Transverse colon (tissue), 4 donors: ENCODE data around the gene HEXD. TPM values are rescaled to one million over a fixed set of nuclear protein-coding genes. Genes with fewer than 3 reads are reported as not detected.

ENCODE experiments used
- DNase-seq: peaks from one replicate; pipeline ENCODE4 v3.0.0-alpha.2; 2019
- H3K27ac ChIP-seq, 4 donors: fragments of 200-600 bp; sonication (generic); 2 replicates each; pipeline ENCODE4 v1.5.1; 2016 to 2018; ENCODE audit warnings: inconsistent platforms in 4 of 4
- H3K27me3 ChIP-seq: fragments of 200-600 bp; sonication (generic); 2 replicates; pipeline ENCODE4 v1.5.1; 2017; ENCODE audit warnings: inconsistent platforms
- H3K36me3 ChIP-seq, 4 donors: fragments of 200-600 bp; sonication (generic); 2 replicates each; pipeline ENCODE4 v1.5.1; 2017 to 2019; ENCODE audit warnings: inconsistent platforms in 4 of 4
- H3K4me1 ChIP-seq, 4 donors: fragments of 200-600 bp; sonication (generic); 2 replicates each; pipeline ENCODE4 v1.5.1; 2017 to 2020; ENCODE audit warnings: inconsistent platforms in 4 of 4
- H3K4me3 ChIP-seq, 4 donors: fragments of 200-600 bp; sonication (generic); 1 replicate in 1 of 4; 2 replicates in 3 of 4; pipeline versions ENCODE4 v1.5.1 to v1.6.1; 2017 to 2019; ENCODE audit warnings: inconsistent platforms in 4 of 4
- H3K9me3 ChIP-seq, 2 donors: fragments of 200-600 bp; sonication (generic); 2 replicates each; pipeline ENCODE4 v1.5.1; 2017 to 2019; ENCODE audit warnings: inconsistent platforms in 2 of 2
- EP300 ChIP-seq: sonication (generic); formaldehyde crosslinking; IDR thresholded peaks from one replicate; pipeline ENCODE4 v1.6.1; 2017; ENCODE audit warnings: antibody characterized with exemption, low read depth
- POLR2A ChIP-seq: fragments of 450-650 bp; IDR thresholded peaks from one replicate; pipeline ENCODE4 v1.6.1; 2016; ENCODE audit warnings: antibody characterized with exemption, mild to moderate bottlenecking, moderate library complexity
- POLR2AphosphoS5 ChIP-seq, 3 donors: sonication (generic); formaldehyde crosslinking; IDR thresholded peaks; one replicate each; pipeline ENCODE4 v1.6.1; 2016; ENCODE audit warnings: antibody characterized with exemption in 3 of 3
- WGBS, 2 donors: methylation state at CpG; one replicate each; pipeline ENCODE4 v1.1.5; 2018; ENCODE audit warnings: low coverage in 1 of 2; 5-methylcytosine and 5-hydroxymethylcytosine counted together
- in situ Hi-C, 4 donors: fragments of 200-750 bp; cut with MboI; loops; one replicate each; pipeline versions ENCODE4 v1.15.0 to v1.15.1; 2017; ENCODE audit warnings: low sequenced_read_pairs in 3 of 4, low pct_ligation_motif_present in 1 of 4, low pct_unique_long_range_greater_than_20kb in 1 of 4
- intact Hi-C: fragments of 100-400 bp; cut with DNase I; formaldehyde crosslinking; loops from one replicate; pipeline ENCODE4 v1.15.1; 2023; ENCODE audit warnings: low total_unique reads
- total RNA-seq, 4 donors: library from RNA; depleted of rRNA; stranded (reverse); fragments of >200 nt; gene quantifications; one replicate each; pipeline ENCODE4 v1.1.0, GENCODE V29; 2016
- TF ChIP-seq, protein P1 (sequence below), 5 experiments: fragments of 200-600 bp in 3 of 5; fragments of 450-650 bp in 2 of 5; sonication (generic) in 3 of 5; IDR thresholded peaks; 1 replicate in 2 of 5; 2 replicates in 3 of 5; pipeline ENCODE4 v1.5.1; 2016 to 2017; ENCODE audit warnings: antibody characterized with exemption in 5 of 5, inconsistent platforms in 3 of 5, mild to moderate bottlenecking in 2 of 5, moderate library complexity in 1 of 5

HEXD gene
- total RNA-seq, 4 donors from 2014 or later, result 45.5 to 258 (median 102) TPM

GRCh38 chr17:82477934-82478333, 59.8 kb downstream of the HEXD start:
- intact Hi-C loops (loop anchor here (1.0 kb wide), 1 partner anchor 22 kb away; no protein-coding TSS in a partner anchor), in situ Hi-C loops (no loop called here)
- H3K27ac ChIP-seq, result no peak overlapping the region
- H3K27me3 ChIP-seq, result no peaks in the 10 kb centered on the region
- DNase-seq, result no peak
- no peaks in the 10 kb centered on the region for H3K9me3 ChIP-seq
- no peak overlapping the region for H3K4me3 ChIP-seq
- no peak for TF ChIP-seq POLR2A
- TF ChIP-seq POLR2AphosphoS5 (IDR thresholded peaks at IDR 0.05), result no peak
- TF ChIP-seq EP300, result no peak
- TF ChIP-seq, protein P1, sequence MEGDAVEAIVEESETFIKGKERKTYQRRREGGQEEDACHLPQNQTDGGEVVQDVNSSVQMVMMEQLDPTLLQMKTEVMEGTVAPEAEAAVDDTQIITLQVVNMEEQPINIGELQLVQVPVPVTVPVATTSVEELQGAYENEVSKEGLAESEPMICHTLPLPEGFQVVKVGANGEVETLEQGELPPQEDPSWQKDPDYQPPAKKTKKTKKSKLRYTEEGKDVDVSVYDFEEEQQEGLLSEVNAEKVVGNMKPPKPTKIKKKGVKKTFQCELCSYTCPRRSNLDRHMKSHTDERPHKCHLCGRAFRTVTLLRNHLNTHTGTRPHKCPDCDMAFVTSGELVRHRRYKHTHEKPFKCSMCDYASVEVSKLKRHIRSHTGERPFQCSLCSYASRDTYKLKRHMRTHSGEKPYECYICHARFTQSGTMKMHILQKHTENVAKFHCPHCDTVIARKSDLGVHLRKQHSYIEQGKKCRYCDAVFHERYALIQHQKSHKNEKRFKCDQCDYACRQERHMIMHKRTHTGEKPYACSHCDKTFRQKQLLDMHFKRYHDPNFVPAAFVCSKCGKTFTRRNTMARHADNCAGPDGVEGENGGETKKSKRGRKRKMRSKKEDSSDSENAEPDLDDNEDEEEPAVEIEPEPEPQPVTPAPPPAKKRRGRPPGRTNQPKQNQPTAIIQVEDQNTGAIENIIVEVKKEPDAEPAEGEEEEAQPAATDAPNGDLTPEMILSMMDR (IDR thresholded peaks at IDR 0.05), result no peak
- peaks cover 0 to 57% (median 25%) of the 10 kb centered on the region in 4 donors for H3K36me3 ChIP-seq
- WGBS, 2 donors, result 88 to 100% methylated on average over 1 to 8 of the region's 8 CpGs
- H3K4me1 ChIP-seq, result no peaks in the 10 kb centered on the region

DNA sequence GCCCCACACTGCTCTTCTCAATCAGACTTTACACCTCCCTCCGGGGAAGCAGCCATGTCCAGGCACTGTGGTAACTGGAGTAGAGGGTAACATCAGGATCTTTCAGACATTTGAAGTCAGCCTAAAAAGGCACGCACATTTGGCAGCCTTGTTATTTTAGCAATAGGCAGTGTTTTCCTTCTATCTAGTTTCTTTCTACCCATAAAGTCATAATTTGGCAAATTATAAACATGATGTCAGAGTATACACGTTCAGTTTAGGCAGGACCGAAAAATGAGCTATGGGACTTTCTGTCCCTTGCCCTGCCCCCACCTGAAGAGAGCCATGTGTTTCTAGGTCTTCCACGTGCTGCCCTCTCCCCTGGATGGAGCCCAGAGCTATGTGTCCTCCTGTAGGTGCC, 61.5 kb downstream of the HEXD start:
- H3K36me3 ChIP-seq, result peaks cover 0 to 45% (median 20%) of the 10 kb centered on the region in 4 donors
- in situ Hi-C loops (loop anchor here in 1 of 4 donors (10.0 kb wide), 1 partner anchor 75 kb away; no protein-coding TSS in a partner anchor), intact Hi-C loops (no loop called here)
- no peak overlapping the region for H3K27ac ChIP-seq
- TF ChIP-seq POLR2AphosphoS5 (IDR thresholded peaks at IDR 0.05) (no peak), EP300 (no peak), POLR2A (no peak)
- TF ChIP-seq, protein P1 (IDR thresholded peaks at IDR 0.05), result no peak
- no peak overlapping the region for H3K4me3 ChIP-seq
- peaks cover 0 to 7% (median 0%) of the 10 kb centered on the region in 4 donors for H3K4me1 ChIP-seq
- no peak for DNase-seq
- no peaks in the 10 kb centered on the region for H3K27me3 ChIP-seq
- WGBS, 2 donors, result 83 to 93% methylated on average over 2 to 5 of the region's 5 CpGs
- H3K9me3 ChIP-seq, result no peaks in the 10 kb centered on the region

GRCh38 chr17:82480318-82480717, 62.2 kb downstream of the HEXD start:
- Histone ChIP-seq H3K4me1 (peaks cover 0 to 7% (median 0%) of the 10 kb centered on the region in 4 donors), H3K27me3 (no peaks in the 10 kb centered on the region), H3K36me3 (peaks cover 0 to 43% (median 19%) of the 10 kb centered on the region in 4 donors), H3K4me3 (no peak overlapping the region), H3K9me3 (no peaks in the 10 kb centered on the region), H3K27ac (no peak overlapping the region)
- DNase-seq, result no peak
- TF ChIP-seq EP300 (no peak), POLR2AphosphoS5 (IDR thresholded peaks at IDR 0.05) (no peak), POLR2A (no peak)
- TF ChIP-seq, protein P1 (IDR thresholded peaks at IDR 0.05), result no peak
- WGBS, 2 donors, result 78% methylated on average over 8 of the region's 9 CpGs; no CpG with 5 or more reads in 1 of the 2 donors
- in situ Hi-C loops, result loop anchor here in 1 of 4 donors (10.0 kb wide), 1 partner anchor 74 kb away; no protein-coding TSS in a partner anchor
- intact Hi-C loops, result no loop called here

GRCh38 chr17:82483204-82483660, 65.1 kb downstream of the HEXD start:
- no peak for DNase-seq
- Histone ChIP-seq H3K4me3 (no peak overlapping the region), H3K36me3 (peaks cover 0 to 47% (median 19%) of the 10 kb centered on the region in 4 donors), H3K9me3 (no peaks in the 10 kb centered on the region), H3K27me3 (no peaks in the 10 kb centered on the region), H3K4me1 (peaks cover 0 to 15% (median 9%) of the 10 kb centered on the region in 4 donors), H3K27ac (peak overlapping the region in 1 of 4 donors; percentile 29)
- intact Hi-C loops, result no loop called here
- in situ Hi-C loops, result loop anchor here in 1 of 4 donors (10.0 kb wide), 1 partner anchor 72 kb away; no protein-coding TSS in a partner anchor
- WGBS, 2 donors, result 76 to 84% methylated on average over 5 to 6 of the region's 6 CpGs
- TF ChIP-seq, protein P1 (IDR thresholded peaks at IDR 0.05), result no peak
- TF ChIP-seq POLR2A, result no peak
- no peak for TF ChIP-seq EP300
- TF ChIP-seq POLR2AphosphoS5 (IDR thresholded peaks at IDR 0.05), result no peak
